ENCODE data around the gene PIK3AP1. TPM values are rescaled to one million over a fixed set of nuclear protein-coding genes. Genes with fewer than 3 reads are reported as not detected.

PIK3AP1 gene
- total and polyA plus RNA-seq, 2 of the 8 experiments (the other 6 are each of a cell fraction or from before 2014, with no cell fraction given), result 1.9 to 4.5 TPM

DNA sequence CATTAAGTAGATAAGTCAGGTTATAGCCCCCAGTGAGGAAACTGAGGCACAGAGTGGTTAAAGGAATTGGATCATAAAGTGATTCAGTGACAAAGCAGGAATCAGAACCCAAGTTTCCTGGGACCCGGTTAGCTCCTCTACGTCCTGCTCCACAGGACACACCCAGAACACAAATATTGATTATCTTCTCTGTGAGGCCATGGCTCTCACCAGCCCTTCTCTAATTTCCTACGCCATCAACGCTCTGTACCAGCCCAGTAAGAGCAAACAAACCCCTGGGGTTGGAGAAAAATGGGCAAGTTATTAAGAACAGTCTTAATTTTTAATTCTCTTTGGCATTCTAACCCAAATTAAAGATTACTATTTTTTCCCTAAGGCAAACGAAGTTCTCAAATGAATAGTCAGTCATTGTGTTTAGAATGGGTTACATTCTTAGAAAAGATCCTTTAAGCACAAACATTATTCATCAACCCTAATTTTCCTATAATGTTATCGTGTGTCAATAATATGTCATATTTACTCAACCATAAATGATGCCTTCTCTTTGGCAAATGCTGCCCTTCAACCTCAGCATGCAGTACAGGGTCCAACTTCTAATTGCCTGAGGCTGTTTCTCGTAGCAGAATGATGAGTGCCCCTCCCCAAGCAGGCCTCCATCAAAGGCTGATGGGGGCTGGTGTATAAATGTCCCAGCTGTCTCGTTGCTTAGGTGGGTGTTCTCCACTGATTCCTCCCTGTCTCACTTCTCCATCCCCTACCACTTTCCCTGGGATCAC lies 108.1 kb downstream of the PIK3AP1 start:
- no peak overlapping the region for H2AK5ac ChIP-seq (ENCODE audit: low read depth, low read length)
- H3K4me3 ChIP-seq (ENCODE audit: extremely low read depth in 1 of 4, insufficient read depth in 2 of 4, low read depth in 3 of 4, low read length in 4 of 4), result no peak overlapping the region
- no peak overlapping the region for H2BK15ac ChIP-seq (ENCODE audit: low read length)
- no peak overlapping the region for H3K27ac ChIP-seq (ENCODE audit: low read depth, low read length)
- H3K4me2 ChIP-seq (ENCODE audit: insufficient read depth in 1 of 2, low read depth in 2 of 2, low read length in 2 of 2), result no peak overlapping the region
- peaks cover 0 to 3% (median 1%) of the 10 kb centered on the region in 4 experiments; a peak in 4 of 7 replicates for H3K4me1 ChIP-seq (replicated peaks in 1 of 4; ENCODE audit: control insufficient read depth in 3 of 4, insufficient read depth in 4 of 4, low read length in 3 of 4)
- no peaks in the 10 kb centered on the region for H3K9me3 ChIP-seq (ENCODE audit: insufficient read depth in 2 of 2, low read depth in 1 of 2, low read length in 1 of 2)
- H4K91ac ChIP-seq (replicated peaks; ENCODE audit: insufficient read length, low read length), result no peak overlapping the region
- DNase-seq (ENCODE audit: low read depth in 1 of 2, low spot score in 2 of 2) (no peak), FAIRE-seq (no peak)
- H3K79me2 ChIP-seq (ENCODE audit: control insufficient read depth in 1 of 2, insufficient read depth in 2 of 2, low read length in 2 of 2), result no peaks in the 10 kb centered on the region
- no peaks in the 10 kb centered on the region for H4K20me1 ChIP-seq (replicated peaks in 1 of 2; ENCODE audit: control insufficient read depth in 1 of 2, insufficient read depth in 2 of 2, low read length in 2 of 2)
- no peaks in the 10 kb centered on the region for H3K36me3 ChIP-seq (ENCODE audit: control insufficient read depth in 2 of 4, insufficient read depth in 4 of 4, low read length in 3 of 4)
- H2BK12ac ChIP-seq (ENCODE audit: low read depth, low read length), result no peak overlapping the region
- H4K5ac ChIP-seq (ENCODE audit: insufficient read length, low read depth, low read length), result no peak overlapping the region
- no peak overlapping the region for H3K4ac ChIP-seq (replicated peaks; ENCODE audit: insufficient read length, low read depth, low read length)
- H2BK20ac ChIP-seq (ENCODE audit: low read length), result no peak overlapping the region
- CTCF ChIA-PET (ENCODE audit: partially characterized antibody), result no interaction called here
- no peaks in the 10 kb centered on the region for H3K23me2 ChIP-seq (ENCODE audit: low read depth, low read length)
- no peak overlapping the region for H3K18ac ChIP-seq (ENCODE audit: extremely low read depth, low read length)
- H2BK5ac ChIP-seq (ENCODE audit: low read depth, low read length), result no peak overlapping the region
- H2AFZ ChIP-seq (ENCODE audit: low read length), result no peak overlapping the region
- no peak overlapping the region for H2BK120ac ChIP-seq (replicated peaks; ENCODE audit: low read depth, low read length)
- no peak overlapping the region for H3K23ac ChIP-seq (ENCODE audit: insufficient read length)
- no peaks in the 10 kb centered on the region for H3K79me1 ChIP-seq (ENCODE audit: low read depth, low read length)
- H3K14ac ChIP-seq (ENCODE audit: insufficient read length), result no peak overlapping the region
- POLR2A ChIA-PET (ENCODE audit: partially characterized antibody), result no interaction called here
- H4K8ac ChIP-seq (ENCODE audit: extremely low read depth, insufficient read depth, low read length), result no peak overlapping the region
- TF ChIP-seq SIX5 (IDR thresholded peaks at IDR 0.05; ENCODE audit: low read depth, low read length), result no peak
- no peak for TF ChIP-seq EZH2 (IDR thresholded peaks at IDR 0.05; ENCODE audit: low read depth, low read length, severe bottlenecking)
- no peak for TF ChIP-seq SRF (IDR thresholded peaks at IDR 0.05; ENCODE audit: low read depth, low read length)
- no peak for TF ChIP-seq TCF12 (IDR thresholded peaks at IDR 0.05; ENCODE audit: low read depth, low read length)
- no peak overlapping the region for H3K9ac ChIP-seq (replicated peaks in 1 of 4; ENCODE audit: extremely low read depth in 1 of 4, low read depth in 3 of 4, low read length in 3 of 4)
- H3K27me3 ChIP-seq (replicated peaks in 1 of 4; ENCODE audit: control insufficient read depth in 3 of 4, extremely low read depth in 1 of 4, insufficient read depth in 3 of 4, low read length in 3 of 4), result no peaks in the 10 kb centered on the region
- H3K56ac ChIP-seq (replicated peaks; ENCODE audit: insufficient read length, low read depth, low read length), result no peak overlapping the region
- WGBS, 2 experiments (ENCODE audit: extremely low coverage in 1 of 2, insufficient coverage in 1 of 2, insufficient read length in 1 of 2, insufficient replicate concordance in 2 of 2, low coverage in 1 of 2, low lambda C conversion rate in 2 of 2, missing lambda C conversion rate in 1 of 2), result 91% methylated on average over 8 of the region's 8 CpGs; no CpG with 5 or more reads in 1 of the 2 experiments

Data from H1 (cell line).